ENCODE results near the gene SESTD1.

- TF ChIP-seq CTCF (conservative IDR thresholded peaks at IDR 0.05 in 1 of 2, IDR thresholded peaks at IDR 0.05 in 1 of 2; ENCODE audit: low read depth in 1 of 2, low read length in 2 of 2) (no peak), EZH2 (IDR thresholded peaks at IDR 0.05; ENCODE audit: low read length, missing control alignments) (no peak)
Measured at GRCh38 chr2:179311101-179311500, 46.5 kb upstream of the SESTD1 start.

Measured in fibroblast of lung (primary cell).